CD4-positive, alpha-beta T cell treated with Interferon alpha-2 for 1 hour (primary cell): ENCODE data around the gene CFAP61.
"Not testable (repeated sequence)": the region's sequence is repeated elsewhere in the genome, so short reads cannot be mapped to it uniquely, and the experiment has no call there.

Experiments
- DNase-seq, 2 donors: peaks; one replicate each; pipeline ENCODE4 v3.0.0-alpha.2; 2020 to 2022

The CFAP61 gene

DNA sequence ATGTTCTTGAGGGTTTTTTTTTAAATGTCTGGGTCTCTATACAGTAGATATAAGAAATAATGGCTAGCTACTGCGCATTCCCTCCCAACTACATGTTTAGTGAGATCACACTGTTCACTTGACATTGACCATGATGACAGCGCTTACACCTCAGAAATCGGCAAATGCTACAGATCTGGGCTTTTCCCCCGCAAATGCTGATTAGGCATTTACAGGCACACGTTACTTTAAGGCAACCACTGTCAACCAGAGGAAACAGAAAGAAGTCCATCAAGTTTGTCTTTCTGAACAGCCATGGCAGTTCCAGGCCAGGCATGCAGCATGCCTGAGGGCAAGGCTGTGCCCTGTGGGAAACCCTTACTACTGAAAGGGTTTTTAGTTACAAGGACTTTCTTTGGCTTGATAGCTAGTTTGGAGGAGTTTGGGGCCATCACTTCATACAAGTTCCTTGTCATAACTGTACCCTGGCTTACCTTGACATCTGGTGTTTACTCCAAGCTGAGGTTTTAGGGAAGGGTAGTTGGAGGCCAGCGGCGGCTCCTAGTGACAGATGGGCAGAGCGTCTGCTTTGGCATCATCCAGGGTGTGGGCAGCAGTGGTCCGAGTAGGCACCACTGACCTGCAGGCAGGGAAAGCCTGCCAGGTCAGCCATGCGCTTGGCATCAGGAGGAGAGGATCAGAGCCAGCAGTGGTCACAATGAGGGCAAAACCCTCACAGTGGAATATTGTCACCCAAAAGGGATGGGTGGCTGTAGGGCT is 43.0 kb downstream of the CFAP61 start:
- DNase-seq = no peak

DNA sequence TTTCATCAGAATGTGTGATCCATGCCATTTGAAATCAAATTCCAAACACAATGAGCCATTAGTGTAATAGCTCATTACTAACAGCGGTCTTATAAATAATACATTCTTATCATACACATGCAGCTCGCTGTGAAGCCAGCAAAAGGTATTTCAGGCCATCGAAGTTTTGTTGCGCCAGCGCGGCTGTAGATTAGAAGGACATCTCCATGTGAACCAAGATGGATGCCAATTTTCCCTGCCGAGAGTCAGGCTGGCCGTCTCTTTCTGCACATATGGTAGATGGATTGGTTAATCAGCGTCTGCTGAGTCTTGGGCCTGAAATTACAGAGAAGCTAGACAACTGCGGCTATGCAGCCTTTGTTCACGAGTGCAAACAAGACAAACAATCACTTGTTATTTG is 44.1 kb downstream of the CFAP61 start:
- no peak for DNase-seq

DNA sequence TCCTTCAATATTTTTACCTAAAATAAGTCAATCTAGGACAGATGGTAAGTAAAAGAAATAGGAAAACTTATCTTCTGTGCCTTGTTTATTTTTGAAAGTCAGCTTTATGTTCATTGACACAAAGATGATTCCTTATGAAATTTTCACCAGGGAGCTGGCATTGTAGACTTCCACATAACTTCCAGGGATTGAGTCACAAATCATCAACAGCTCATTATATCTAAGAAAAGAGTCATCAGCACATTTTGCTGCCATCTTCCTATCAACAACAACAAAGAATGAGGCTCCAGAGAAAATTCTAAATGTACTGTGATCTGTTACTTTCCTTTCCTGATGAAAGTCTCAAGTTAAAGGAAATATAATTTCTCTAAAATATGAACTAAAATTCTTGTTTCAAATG is 48.5 kb downstream of the CFAP61 start:
- DNase-seq = no peak

DNA sequence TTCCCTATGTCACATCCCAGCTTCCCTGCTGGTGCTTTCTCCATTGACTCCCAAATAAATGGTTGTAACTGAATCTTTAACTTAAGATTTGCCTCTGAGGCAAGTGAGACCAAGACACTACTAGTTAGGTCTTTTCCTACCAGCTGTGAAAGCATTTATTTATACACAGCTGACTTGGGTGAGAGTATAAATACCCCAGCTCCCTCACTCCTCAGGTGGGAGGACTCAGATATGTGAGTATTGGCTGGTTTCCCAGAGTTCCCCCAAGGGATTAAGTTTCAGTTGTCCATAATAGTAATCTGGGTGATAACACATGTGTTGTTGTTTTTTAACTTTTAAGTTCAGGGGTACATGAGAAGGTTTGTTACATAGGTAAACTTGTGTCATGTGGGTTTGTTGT is 49.8 kb downstream of the CFAP61 start:
- DNase-seq = no peak

DNA sequence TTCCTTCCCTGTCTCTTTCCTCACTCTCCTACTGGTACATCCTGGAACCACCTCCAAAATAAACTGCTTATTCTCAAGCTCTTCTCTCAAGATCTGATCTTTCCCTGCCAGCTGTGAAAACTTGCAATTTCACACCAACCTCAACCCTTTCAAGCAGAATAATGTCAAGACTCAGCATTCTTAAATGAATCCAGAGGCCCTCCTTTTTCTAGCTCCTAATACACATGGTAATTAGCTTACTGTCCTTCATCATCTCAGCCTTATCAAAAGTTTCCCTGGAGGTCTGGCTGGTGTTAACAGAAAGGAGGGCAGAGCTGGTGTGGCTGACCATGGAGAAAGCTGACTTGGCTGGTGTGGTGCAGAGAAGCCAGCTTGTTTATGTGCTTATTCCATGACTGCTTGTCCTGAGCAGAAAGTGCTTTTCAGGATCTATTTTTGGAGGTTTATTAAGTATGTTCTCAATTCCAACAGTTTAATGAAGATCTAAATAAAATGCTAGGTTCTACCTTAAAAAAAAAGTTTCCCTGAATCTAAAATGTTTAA is 50.5 kb downstream of the CFAP61 start:
- DNase-seq = no peak

DNA sequence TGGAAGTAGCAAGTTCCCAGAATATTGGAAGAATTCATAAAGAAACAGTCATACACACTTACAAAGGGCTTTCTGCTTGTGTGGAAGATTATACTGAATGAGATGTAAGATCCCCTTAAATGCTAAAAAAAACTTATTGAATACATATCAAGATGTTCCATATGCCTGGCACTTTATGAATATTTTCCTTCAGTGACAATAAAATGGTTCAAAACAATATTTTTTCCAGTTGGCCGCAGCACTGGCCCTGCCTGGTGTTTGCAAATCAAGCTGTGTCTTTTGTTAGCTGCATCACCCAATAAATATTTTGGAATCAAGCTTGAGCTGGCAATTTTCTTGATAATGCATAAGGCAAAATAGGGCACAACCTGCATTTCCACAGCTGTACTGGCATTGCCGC is 51.2 kb downstream of the CFAP61 start:
- DNase-seq = no peak

DNA sequence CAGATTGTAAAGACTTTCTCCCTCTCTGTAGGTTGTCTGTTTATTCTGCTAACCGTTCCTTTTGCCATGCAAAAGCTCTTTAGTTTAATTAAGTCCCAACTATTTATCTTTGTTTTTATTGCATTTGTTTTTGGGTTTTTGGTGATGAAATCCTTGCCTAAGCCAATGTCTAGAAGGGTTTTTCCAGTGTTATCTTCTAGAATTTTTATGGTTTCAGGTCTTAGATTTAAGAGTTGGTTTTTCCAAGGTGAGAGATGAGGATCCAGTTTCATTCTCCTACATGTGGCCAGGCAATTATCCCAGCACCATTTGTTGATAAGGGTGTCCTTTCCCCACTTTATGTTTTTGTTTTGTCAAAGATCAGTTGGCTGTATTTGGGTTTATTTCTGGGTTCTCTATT is 70.9 kb downstream of the CFAP61 start:
- not testable (repeated sequence) for DNase-seq

DNA sequence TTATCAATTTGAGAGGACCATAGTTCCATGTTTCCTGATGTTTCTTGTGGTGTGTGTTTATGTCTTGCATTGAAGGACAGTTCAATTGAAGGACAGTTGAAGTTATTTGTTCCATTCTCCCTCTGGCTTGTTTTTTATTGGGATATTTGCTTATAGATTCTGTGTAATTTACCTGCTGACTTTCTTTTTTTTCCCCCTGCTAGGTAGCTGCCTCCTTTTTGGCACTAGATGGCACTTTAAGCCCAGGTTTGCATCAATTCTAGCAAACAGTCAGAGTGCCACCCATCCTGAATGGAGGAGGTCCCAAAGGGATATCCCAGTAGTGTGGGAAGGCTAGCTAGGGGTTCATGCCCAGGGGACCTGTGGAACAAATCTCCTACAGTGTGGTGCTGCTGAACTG is 78.1 kb downstream of the CFAP61 start:
- DNase-seq = no peak

DNA sequence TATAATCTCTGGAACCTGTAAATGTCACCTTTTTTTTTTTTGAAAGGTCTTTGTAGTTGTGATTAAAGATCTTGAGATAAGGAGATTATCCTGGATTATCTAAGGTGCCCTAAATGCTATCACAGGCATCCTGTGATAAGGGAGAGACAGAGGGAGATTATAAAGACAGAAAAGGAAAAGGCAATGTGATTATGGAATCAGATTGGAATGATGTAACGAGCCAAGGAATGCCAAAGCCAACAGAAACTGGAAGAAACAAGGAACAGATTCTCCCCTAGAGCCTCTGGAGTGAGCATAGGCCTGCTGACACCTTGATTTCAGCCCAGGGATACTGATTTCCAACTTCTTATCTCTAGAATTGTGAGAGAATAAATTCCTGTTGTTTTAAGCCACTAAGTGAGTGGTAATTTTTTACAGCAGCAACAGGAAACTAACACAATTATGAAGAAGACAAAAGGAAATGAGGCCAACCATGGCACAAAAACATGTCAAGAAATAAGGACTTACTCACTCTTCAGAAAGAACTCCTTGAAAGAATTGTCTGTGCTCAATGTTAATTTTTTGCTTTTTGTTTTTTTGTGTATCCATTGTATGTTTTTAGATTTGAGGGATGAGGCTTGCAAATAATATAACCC is 82.7 kb downstream of the CFAP61 start:
- DNase-seq = no peak

DNA sequence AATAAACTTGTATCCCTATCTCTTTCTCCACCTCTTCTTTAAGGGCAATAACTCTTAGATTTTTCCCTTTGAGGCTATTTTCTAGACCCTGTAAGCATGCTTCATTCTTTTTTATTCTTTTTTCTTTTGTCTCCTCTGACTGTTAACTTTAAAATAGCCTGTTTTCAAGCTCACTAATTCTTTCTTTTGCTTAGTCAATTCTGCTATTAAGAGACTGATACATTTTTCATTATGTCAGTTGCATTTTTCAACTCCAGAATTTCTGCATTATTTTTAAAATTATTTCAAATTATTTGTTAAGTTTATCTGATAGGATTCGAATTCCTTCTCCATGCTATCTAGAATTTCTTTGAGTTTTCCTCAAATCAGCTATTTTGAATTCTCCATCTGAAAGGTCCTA is 84.0 kb downstream of the CFAP61 start:
- DNase-seq = no peak

DNA sequence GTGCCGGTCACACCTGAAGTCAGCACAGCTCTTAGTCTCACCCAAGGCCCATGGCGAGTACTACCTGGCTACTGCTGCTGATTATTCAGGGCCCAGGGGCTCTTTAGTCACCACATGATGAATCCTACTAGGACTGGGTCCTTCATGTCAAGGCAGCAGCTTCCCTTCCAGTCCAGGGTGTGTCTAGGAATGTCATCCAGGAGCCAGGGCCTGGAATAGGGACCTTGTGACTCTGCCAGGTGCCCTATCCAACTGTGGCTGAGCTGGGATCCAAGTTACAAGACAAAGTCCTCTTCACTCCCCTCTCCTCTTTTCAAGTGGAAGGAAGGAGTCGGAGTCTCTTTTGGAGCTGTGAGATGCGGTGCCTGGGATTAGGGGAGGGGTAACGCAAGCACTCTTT is 85.5 kb downstream of the CFAP61 start:
- DNase-seq = no peak

DNA sequence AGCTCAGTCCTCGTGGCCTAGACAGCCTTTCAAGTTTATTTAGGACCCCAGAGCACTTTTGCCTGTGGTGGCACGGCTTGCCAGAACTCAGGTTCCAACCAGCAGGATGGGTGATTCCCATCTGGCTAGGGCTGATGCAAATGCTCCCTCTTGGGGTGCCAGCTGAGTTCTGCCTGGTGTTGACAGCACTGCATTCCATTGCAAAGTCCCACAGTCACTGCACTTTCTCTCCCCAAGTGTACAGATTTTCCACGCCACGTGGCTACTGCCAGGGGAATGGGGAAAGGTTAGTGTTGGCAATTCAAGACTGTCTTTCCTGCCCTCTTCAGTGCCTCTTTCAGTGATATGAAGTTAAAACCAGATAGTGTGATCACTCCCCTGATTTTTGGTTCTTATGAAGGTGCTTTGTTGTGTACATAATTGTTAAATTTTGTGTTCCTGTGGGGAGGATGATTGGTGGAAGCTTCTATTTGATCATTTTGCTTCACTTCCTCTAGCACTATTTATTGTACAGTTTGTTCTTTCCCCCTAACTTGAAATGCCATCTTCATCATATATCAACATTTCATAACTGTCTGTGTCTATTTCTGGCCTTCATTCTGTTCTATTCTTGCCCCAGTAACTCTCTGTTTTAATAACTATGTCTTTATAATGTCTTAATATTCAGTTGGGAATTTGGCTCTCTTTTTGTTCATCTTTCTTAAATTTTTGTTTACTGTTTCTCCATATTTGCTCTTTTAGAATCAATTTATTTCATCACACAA is 86.2 kb downstream of the CFAP61 start:
- DNase-seq = no peak

DNA sequence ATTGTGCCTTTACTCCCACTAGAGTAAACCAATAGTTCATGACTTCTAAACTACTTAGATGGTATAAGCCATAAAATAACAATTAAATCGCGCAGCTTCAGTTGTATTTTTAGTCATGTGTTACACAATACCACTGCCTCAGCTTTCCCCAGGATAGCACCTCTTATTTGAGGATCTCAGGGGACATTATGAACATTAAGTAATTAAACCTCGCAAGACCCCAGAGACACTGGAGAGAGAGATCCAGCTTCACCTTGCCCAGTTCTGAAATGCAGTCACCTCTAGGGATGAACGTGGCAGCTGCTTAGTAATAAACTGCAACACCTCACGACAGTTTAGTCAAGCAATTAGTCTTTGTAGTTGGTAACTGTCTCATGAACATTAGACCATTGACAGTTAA is 87.1 kb downstream of the CFAP61 start:
- DNase-seq = no peak

DNA sequence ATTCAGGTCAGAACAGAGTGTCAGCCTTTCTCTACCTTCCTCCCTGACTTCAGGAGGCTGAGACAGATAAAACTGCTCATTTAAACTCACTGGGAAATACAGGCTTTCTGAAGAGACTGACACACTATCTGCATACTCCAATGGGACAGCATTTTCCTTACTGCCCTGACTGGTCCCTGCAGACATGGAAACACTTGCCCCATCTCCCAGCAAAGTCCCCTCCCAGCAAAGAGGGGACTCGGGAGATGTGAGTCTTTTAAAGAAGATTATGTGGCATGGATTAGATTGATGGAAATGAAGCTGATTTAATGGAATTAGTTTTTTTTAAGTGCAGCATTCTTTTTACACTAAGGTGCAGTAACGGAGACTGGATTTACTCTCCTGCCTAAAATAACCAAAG is 90.8 kb downstream of the CFAP61 start:
- DNase-seq = no peak

DNA sequence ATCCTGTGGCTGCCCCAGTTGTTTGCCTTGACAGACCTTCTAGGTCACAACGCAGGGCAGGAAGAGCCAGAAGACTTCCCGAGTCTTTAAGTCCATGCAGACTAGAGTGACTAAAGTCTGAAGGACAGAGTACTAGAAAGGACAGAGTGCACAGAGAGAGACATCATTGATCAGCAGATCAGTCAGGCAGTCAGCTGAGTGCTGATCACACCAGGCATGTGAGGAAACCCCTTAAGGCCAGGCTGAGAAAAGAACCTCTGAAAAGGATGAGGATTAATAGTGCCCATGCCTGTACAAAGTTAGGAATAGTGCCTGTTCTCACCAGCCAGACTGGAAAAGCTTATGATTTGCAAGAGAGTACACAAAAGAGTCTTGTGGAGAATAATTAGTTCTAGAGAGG is 91.3 kb downstream of the CFAP61 start:
- DNase-seq = no peak

DNA sequence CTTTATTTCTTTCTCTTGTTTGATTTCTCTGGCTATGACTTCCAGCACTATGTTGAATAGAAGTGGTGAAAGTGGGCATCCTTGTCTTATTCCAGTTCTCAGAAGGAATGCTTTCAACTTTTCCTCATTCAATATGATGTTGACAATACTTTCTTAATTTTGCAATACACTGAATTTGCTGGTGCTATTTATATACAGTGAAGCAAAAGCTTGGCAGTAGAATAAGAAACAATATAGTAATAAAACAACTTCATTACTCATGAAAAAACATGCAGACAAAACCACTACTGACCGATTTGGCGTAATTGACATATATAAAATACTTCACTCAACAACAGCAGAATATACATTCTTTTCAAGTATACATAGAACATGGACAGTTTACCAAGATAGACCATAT is 96.4 kb downstream of the CFAP61 start:
- DNase-seq = no peak

DNA sequence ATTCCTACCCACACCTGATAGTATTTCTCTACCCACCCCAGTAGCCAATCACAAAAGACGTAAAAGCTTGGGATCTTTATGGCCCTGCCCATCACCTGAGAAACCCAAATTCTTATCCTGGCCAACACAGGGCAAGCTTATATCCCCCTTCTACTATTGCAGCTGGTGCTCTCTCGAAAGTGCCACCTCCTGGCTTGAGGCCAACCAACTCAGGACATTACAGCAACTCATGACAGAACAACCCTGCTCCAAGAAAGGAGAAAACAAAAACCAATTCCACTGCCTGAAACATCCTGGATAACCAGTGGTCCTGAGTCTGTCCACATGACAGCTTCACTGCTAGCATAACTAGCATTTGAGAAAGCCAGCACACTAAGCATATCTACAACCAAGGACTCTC is 97.9 kb downstream of the CFAP61 start:
- no peak for DNase-seq

DNA sequence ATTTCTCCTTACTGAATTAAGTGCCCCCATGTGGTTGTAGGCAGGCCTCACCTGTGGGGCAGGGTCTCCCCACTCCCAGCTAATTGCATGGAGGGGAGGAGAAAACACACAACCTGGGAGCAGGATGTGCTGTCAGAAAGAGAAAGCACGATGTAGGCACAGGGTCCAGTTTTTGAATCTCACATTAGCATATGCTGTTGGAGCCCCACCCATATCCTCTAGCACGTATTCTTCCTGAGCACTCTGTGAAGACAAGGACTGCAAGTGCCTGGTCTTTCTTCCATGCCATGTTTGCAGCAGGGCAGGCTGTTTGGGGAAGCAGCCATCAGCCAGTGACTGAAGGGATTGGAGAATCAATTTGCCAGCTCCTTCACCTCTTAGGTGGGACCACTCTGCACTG is 108.2 kb downstream of the CFAP61 start:
- no peak for DNase-seq

DNA sequence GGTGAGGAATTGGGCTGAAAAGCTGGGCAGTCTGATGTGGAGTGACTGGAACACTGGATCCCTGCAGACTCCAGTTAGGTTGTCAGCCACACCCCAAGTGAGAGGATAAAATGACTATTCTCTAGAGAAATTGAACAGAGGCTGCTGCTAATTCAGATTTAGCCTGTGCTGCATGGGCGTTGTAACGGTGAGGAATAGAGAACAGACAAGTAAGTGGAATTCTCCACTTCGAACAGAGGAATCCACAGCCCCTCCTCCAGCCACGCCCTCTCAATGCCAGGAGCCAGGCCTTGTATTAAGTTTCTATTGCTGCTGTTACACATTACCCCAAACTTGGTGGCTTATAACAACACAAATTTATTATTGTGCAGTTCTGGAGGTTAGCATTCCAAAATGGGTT is 109.3 kb downstream of the CFAP61 start:
- DNase-seq = no peak

DNA sequence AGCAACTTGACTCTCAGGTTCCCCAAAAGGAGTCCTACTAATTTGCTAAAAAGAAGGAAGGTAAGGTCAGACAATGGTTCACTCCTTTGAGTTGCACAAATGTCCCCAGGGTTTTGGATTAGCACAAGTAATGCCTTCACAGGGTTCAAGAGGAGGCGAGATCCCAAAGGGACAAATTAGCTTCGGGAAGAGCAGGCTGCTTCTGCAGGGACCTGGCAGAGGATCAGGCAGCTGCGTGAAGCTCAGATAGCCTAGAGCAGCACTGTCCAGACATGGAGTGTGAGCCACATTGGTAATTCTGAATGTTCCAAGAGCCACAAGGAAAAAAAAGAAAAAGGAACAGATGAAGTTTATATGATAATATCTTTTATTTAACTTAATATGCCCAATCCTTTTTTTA is 115.4 kb downstream of the CFAP61 start:
- no peak for DNase-seq

DNA sequence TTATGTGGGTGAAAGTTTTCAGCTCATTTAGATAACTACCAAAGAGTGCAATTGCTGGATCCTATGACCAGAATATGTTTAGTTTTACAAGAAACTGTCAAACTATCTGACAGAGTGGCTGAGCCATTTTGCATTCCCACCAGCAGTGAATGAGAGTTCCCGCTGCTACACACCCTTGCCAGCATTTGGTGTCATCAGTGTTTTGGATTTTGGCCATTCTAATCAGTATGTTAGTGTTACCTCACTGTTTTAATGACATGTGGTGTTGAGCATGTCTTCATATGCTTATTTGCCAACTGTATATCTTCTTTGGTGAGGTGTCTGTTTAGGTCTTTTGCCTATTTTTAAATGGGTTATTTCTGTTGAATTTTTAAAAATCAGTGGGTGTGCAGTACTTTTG is 120.9 kb downstream of the CFAP61 start:
- DNase-seq = no peak

DNA sequence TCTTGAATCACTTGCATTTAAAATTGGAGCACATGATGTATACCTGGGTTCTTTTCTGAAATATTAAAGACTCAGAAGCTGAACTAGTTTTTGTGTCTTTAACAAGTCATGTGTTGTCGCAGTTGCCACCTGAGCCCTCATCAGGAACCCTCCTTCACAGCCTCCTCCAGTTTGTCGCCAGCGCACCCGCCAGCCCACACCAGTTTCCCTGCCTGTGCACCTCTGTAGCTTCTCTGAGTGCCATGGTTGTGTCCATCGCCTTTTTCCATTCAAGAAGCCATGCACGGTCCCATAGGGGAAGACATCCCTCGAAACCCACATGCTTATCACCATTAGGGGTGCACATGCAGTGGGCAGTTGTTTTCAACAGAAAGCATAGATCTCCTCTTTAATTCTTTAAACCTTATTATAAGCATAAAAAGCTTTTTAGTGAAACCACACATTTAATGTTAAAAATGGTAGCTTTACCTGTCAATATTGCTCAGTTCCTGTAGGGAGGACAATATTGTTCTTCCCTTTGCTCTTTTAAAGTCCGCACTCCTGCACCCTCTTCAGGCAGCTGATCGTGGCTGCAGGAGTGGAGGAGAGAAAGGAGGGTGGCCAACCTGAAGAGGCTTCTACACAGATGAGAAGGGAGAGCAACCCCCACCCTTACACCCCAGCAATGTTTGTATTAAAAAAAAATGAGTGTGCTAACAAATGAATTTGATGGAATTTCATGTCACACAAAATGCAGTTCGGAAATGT is 121.9 kb downstream of the CFAP61 start:
- DNase-seq = no peak

DNA sequence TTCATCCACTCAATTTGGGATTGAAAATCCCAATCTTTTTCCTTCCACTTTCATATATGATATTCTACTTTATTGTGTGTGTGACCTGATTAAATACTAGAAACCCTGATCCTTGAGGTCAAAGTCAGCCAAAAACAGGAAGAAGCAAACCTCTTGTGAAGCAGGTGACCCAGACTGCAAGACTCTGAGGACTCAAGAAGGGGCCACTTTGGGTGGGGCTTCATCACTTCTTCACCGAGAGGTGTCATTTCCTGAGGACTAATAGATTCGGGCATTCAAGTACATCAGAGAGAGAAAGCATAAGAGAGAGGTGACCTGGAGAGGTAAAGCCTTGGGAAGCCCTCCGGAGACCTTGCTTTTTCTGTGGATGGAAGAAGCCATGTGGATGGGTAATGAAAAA is 129.0 kb downstream of the CFAP61 start:
- DNase-seq = peak; percentile 31 to 34
